Measurements from ENCODE around the gene MED19. TPM values are rescaled to one million over a fixed set of nuclear protein-coding genes. Genes with fewer than 3 reads are reported as not detected.
"Not testable (repeated sequence)": the region's sequence is repeated elsewhere in the genome, so short reads cannot be mapped to it uniquely, and the experiment has no call there.

MED19 gene
- polyA plus RNA-seq (2013, experiment 1 of 2; ENCODE audit: insufficient read length), result 18.8 TPM
- polyA plus RNA-seq (2013, experiment 2 of 2; ENCODE audit: insufficient read length), result 18.7 TPM

GRCh38 chr11:57711414-57712255 lies at the start of gene MED19:
TSS of gene MED19 (minus strand) at chr11:57712215. CDS start at chr11:57712179, 36 bp downstream.
- DNase-seq, result peak; percentile 61

- no peak for DNase-seq
These were observed 46.2 kb upstream of the MED19 start for GRCh38 chr11:57758174-57758573.

DNA sequence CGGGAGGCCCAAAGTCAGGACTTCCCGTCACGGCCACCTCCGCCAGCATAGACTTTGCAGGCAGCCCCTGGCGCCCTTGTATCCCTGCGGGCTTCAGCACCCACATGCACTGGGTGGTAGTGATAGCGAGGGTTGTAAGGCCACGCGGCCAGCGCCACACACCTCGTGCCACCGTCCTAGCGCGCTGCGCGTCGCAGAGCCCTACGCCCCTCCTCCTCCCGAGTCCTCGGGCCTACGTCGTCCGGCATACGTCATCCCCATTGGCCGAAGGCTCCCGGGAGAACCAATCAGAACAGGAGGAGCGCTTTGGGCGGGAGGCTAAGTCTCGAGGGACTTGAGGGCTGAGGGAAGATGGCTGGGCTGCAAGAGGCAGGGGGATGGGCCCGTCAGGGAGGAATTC lies 40.9 kb upstream of the MED19 start:
- no peak for DNase-seq

GRCh38 chr11:57751676-57752253 lies 39.8 kb upstream of the MED19 start, which contains the start of gene BTBD18:
TSS of gene BTBD18 (minus strand) at chr11:57751819. CDS start at chr11:57751188, 631 bp downstream.
- peak; percentile 39 for DNase-seq

GRCh38 chr11:57751176-57751575 lies 39.2 kb upstream of the MED19 start:
- DNase-seq, result no peak

DNA sequence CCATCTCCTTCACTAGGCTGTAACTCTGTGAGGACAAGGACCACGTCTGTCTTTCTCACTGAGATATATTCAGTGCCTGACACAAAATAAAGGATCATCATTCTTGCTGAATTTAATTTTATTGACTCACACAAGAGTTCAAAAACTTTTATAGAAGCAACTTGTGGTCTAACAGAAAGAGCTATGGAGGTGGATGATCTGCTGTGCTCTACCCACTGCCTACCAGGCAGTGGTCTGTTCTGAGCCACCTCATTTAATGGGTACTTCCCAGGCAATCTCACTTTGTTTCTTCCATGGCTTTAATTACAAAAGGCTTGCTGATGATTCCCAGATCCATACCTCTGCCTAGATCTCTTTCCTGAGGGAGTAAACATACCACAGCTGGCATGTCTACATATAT lies 34.9 kb upstream of the MED19 start:
- DNase-seq, result no peak

DNA sequence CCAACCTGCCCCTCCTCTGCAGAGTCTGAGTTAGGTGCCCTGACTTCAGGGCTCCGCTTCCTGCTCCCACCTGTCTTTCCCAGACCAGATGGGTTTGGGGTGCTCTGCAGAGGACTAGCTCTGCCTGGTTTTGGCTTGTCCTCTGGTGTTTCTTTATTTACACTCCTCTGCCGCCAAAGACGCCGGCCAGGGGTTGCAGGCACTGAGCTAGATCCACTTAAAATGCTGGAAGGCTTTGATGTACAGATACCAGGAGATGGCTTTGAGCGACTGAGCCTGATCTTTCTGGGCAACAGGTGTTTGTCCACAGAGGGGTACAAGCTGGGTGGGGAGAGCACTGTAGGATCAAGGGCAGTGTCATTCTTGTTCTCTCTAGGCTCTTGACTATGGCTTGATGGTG lies 33.2 kb upstream of the MED19 start:
- no peak for DNase-seq

DNA sequence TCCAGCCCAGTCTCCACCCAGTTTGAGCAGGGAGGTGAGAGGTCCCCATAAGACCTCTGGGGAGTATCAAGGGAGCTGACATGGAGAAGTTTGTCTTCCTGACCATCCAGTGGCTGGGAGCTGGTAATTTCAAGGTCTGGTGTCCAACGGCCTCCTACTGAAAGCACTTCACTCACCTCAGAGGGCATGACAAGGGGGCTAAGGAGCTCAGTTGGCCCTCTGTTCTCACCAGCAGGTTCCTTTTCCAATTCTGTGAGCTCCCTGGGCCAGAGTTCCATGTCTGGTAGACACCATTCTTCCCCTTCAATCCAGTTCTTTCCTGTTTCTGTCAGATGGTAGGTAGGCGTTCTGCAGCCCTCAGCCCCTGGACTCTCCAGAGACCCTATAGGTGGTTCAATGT lies 32.3 kb upstream of the MED19 start:
- no peak for DNase-seq

GRCh38 chr11:57742087-57742452 lies 30.1 kb upstream of the MED19 start:
- DNase-seq, result no peak

DNA sequence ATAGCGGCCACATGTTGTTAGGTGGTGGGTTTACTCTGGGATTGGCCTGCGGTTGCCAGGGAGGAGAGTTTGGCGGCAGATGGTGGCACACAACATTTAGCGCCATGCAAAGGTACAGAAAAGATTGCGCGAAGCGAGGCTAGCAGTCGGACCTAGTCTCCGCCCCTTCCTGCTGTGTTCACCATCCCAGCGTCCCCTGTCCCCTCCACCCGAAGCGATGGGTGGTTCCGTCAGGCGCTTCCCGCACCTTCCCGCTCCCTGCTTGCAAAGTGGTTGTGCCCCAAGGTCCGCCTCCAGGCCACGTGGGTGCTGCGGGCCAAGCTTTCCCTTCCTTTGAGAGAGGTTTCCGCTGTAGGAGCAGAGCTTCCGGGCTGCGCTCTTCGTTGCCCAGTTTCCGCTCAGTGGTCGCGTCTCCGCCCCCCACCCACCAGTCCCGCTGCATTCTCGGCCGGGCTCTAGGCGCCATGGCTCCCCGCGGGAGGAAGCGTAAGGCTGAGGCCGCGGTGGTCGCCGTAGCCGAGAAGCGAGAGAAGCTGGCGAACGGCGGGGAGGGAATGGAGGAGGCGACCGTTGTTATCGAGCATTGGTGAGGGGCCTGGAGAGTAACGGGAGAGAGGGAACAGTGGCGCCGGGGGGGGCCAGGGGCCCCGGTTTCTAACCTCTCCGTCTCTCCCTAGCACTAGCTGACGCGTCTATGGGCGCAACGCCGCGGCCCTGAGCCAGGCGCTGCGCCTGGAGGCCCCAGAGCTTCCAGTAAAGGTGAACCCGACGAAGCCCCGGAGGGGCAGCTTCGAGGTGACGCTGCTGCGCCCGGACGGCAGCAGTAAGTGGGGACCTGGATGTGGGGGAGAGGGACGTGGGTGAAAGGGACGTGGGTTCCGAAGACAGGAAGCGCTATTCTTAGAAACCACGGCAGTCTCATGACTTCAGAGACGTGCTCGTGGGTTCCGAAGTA lies 29.4 kb upstream of the MED19 start, which contains the start of gene SELENOH:
TSS of gene SELENOH (plus strand) at position 360 of the 955 bp plus-strand sequence. CDS start at position 465, 105 bp downstream.
- DNase-seq, result peak; percentile 98

DNA sequence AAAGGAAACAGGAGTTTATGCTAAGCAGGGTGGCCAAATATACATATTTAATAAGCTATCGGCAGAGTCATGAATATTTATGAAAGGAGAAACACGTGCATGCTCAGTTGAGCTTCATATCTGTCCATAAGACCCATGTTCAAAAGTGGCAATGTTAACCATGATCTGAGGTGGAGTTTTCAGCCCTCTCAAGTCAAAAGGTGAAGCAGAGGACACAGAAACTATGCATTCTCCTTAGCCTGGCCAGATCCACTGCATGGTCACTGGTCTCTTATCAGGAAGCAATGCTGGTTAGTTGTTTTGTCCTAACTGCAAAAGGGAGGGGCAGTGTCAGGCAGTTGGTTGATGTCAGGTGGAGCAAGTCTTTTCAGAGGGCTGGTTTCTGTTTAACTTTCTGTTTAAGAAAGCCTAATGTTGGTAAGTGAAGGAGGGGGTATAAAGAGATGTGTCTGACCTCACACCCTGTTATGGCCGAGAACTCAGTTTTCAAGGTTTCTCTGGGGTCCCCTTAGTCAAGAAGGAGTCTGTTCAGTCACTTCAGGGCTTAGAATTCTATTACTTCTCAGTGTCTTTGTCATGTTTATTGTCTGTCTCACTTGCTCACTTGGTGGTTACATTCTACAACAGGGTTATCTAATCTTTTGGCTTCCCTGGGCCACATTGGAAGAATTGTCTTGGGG lies 23.7 kb upstream of the MED19 start:
- DNase-seq, result no peak

GRCh38 chr11:57732661-57733060 lies 20.6 kb upstream of the MED19 start:
- DNase-seq, result no peak

- no peak for DNase-seq
These were observed 17.5 kb upstream of the MED19 start for GRCh38 chr11:57729479-57729878.

GRCh38 chr11:57728829-57729228 lies 16.8 kb upstream of the MED19 start:
- no peak for DNase-seq

DNA sequence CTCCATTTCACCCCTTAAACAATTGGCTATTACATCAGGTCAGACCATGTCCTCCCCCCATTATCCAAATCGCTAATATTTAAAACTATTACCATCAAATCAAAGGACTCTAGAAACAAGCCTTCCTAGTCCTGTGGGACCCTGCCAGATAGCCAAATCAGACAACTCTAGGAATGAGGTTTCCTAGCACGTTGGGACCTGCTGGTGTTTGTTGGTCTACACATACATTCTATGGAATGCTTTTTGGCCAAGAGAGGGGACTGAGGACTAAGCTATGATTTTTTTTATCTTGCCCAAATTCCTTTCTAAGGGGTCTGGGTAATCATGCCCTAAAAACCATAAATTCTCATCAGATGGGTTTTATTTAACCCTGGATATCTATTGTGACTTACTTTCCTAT lies 15.2 kb upstream of the MED19 start:
- no peak for DNase-seq

DNA sequence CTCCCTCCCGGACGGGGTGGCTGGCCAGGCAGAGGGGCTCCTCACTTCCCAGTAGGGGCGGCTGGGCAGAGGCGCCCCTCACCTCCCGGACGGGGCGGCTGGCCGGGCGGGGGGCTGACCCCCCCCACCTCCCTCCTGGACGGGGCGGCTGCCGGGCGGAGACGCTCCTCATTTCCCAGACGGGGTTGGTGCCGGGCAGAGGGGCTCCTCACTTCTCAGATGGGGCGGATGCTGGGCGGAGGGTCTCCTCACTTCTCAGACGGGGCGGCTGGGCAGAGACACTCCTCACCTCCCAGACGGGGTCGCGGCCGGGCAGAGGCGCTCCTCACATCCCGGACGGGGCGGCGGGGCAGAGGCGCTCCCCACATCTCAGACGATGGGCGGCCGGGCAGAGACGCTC lies 4.7 kb upstream of the MED19 start:
- not testable (repeated sequence) for DNase-seq

DNA sequence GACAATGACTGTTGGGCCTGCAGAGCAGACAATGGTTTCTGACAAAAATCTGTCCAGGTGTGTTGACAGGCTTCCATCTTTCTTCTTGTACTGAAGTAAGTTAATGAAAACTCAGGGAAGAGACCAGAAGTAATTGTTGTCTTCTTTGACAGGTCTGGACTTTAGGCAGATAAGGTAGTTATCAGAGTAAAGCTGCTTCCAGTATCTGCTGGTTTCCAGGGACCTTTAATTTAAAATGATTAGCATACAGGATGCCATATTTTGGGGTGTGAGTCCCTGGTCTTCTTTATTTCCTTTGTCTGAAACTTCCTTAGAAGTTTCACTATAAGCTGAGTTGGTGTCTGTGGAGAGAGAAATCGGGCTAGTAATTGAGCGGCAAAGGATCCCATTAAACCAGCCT lies 1.8 kb upstream of the MED19 start:
- no peak for DNase-seq

DNA sequence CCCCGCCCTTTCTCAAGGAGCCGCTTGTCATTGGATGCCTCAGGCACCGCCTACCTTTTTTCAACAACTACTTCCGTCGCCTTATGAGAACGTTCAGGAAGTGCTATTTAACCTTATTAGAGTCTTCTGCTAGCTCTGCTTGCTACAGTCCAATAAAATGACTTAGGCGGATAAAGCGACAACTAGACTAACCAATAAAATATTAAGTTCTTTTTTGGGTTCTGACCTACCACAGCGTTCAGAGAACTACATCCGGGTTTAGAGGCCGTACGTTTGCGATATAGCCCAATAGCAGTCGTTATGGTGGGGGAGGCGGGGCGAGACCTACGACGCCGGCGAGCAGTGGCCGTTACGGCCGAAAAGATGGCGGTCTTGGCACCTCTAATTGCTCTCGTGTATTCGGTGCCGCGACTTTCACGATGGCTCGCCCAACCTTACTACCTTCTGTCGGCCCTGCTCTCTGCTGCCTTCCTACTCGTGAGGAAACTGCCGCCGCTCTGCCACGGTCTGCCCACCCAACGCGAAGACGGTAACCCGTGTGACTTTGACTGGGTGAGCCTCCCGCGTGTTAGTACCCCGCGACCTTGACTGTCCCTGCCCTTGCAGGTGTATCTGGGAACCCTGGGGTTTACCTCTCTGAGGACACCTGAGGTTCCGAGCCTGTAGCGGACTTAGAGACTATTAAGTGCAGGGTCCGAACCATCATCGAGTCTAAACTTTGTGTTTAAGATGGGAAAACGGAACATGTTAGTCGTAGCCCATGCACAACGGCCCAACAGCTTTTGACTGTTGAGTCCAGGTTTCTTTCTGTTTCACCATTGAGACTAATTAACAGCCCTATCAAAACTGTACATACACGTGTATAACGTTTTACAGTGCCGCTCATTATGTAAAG lies 488 bp upstream of the MED19 start, which contains the start of gene TMX2:
TSS of gene TMX2 (plus strand) at position 338 of the 895 bp plus-strand sequence. CDS start at position 364, 26 bp downstream.
- peak; percentile 99 for DNase-seq

DNA sequence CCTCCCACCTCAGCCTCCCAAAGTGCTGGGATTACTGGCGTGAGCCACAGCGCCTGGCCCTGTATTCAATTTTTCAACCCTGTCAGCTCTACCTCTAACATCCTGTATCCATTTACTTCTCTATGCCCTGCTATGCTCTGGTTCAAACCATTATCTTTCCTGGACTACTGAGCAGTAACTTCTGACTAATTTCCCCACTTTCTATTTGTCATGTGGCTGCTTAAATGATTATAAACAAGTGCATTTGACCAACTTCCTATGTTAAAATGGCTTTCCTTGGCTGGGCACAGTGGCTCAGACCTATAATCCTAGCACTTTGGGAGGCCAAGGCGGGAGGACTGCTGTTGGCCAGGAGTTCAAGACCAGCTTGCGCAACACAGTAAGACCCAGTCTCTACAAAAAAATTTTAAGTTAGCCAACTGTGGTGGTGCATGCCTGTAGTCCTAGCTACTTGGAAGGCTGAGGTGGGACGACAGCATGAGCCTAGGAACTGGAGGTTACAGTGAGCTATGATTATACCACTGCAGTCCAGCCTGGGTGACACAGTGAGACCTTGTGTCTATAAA lies 2.1 kb downstream of the MED19 start:
- no peak for DNase-seq

DNA sequence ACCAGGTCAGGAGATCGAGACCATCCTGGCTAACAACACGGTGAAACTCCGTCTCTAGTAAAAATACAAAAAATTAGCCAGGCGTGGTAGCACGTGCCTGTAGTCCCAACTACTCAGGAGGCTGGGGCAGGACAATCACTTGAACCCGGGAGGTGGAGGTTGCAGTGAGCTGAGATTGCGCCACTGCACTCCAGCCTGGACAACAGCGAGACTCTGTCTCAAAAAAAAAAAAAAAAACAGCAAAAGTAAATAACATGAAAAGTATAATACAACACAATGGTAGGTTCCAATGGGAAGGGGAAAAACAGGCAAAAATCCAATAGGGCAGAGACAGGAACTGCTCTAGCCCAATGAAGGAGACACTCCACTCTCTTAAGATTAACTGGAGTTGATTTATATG lies 6.6 kb downstream of the MED19 start:
- not testable (repeated sequence) for DNase-seq

Data from fibroblast of skin of abdomen (primary cell).